OCI-LY3 (cell line): ENCODE results near the gene COL24A1.

Source experiments
- H2AFZ ChIP-seq: fragments of 200-600, 300-600 bp; shearing (Covaris generic); 2 replicates; pipeline ENCODE4 v1.6.0; 2014; ENCODE audit warnings: antibody characterized with exemption, low read depth, low read length
- H3K27ac ChIP-seq: fragments of 200-600, 300-600 bp; sonication (generic); 2 replicates; pipeline ENCODE4 v1.5.1; 2014; ENCODE audit warnings: mild to moderate bottlenecking, low read length, moderate library complexity, mixed read lengths
- H3K27me3 ChIP-seq: fragments of 200-600, 300-600 bp; sonication (generic); 2 replicates; pipeline ENCODE4 v1.6.1; 2014; ENCODE audit warnings: low read depth, low read length, mixed read lengths
- H3K36me3 ChIP-seq: fragments of 200-600, 300-600 bp; sonication (generic); replicated peaks from 2 replicates; pipeline ENCODE3; 2014; ENCODE audit warnings: low read depth, low read length, mixed read lengths
- H3K4me1 ChIP-seq: fragments of 300-600, 200-600 bp; sonication (generic); 2 replicates; pipeline ENCODE4 v1.6.1; 2014; ENCODE audit warnings: low read length, mixed read lengths
- H3K4me2 ChIP-seq: fragments of 200-600, 300-600 bp; sonication (generic); 2 replicates; pipeline ENCODE4 v1.6.1; 2014; ENCODE audit warnings: low read length, mixed read lengths
- H3K4me3 ChIP-seq: fragments of 300-600, 200-600 bp; sonication (generic); 2 replicates; pipeline ENCODE4 v1.5.1; 2014; ENCODE audit warnings: antibody characterized with exemption, mild to moderate bottlenecking, low read length, moderate library complexity
- H3K79me2 ChIP-seq: fragments of 300-600, 200-600 bp; shearing (Covaris generic); 2 replicates; pipeline ENCODE4 v1.6.1; 2014; ENCODE audit warnings: mild to moderate bottlenecking, low read length, mixed read lengths
- H3K9ac ChIP-seq: fragments of 300-600, 200-600 bp; shearing (Covaris generic); 2 replicates; pipeline ENCODE4 v1.6.0; 2014; ENCODE audit warnings: mild to moderate bottlenecking, low read length, moderate library complexity
- H3K9me3 ChIP-seq: fragments of 200-600, 300-600 bp; shearing (Covaris generic); 2 replicates; pipeline ENCODE4 v1.6.1; 2014; ENCODE audit warnings: low read length, mixed read lengths; ENCODE audit not compliant: insufficient read depth
- H4K20me1 ChIP-seq: fragments of 200-600, 300-600 bp; sonication (generic); 2 replicates; pipeline ENCODE4 v1.6.1; 2016; ENCODE audit warnings: low read length, mixed read lengths; ENCODE audit not compliant: insufficient read depth
- EZH2phosphoT487 ChIP-seq: fragments of 200-600 bp; shearing (Covaris generic); IDR thresholded peaks from 2 replicates; pipeline ENCODE4 v1.6.1; 2018; ENCODE audit warnings: antibody characterized with exemption, mixed run types, low read depth
- TF ChIP-seq, protein P1 (sequence below): fragments of 200-600, 300-600 bp; sonication (generic); IDR thresholded peaks from 2 replicates; pipeline ENCODE4 v1.5.1; 2014; ENCODE audit warnings: antibody characterized with exemption, low read length, low read depth

The COL24A1 gene

DNA sequence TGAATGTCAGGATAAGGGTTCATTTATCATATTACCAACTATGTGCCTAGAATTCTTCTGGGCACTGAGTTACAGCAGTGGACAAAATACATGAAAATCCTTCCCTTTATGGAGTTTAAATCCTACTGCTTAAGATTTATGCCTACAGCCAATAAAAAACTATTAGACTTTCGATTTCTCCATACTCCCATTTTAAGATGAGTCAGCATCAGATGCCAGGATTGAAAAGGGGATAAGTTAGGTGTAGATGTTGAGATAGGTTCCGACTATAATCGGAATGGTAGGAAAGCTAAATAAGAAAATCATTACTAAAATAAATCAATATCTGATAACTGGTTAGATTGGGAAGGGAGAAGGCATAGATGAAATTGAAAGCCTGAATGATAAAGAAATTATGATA lies 3.2 kb upstream of the COL24A1 start:
- H4K20me1 ChIP-seq, result no peaks in the 10 kb centered on the region
- H3K9me3 ChIP-seq, result no peaks in the 10 kb centered on the region
- no peaks in the 10 kb centered on the region for H3K4me1 ChIP-seq
- H3K27me3 ChIP-seq, result no peaks in the 10 kb centered on the region
- no peaks in the 10 kb centered on the region for H3K79me2 ChIP-seq
- no peak overlapping the region for H3K4me2 ChIP-seq
- no peak for TF ChIP-seq EZH2phosphoT487
- H3K27ac ChIP-seq, result no peak overlapping the region
- no peak overlapping the region for H3K9ac ChIP-seq
- H3K36me3 ChIP-seq, result no peaks in the 10 kb centered on the region
- H3K4me3 ChIP-seq, result no peak overlapping the region
- H2AFZ ChIP-seq, result no peak overlapping the region

DNA sequence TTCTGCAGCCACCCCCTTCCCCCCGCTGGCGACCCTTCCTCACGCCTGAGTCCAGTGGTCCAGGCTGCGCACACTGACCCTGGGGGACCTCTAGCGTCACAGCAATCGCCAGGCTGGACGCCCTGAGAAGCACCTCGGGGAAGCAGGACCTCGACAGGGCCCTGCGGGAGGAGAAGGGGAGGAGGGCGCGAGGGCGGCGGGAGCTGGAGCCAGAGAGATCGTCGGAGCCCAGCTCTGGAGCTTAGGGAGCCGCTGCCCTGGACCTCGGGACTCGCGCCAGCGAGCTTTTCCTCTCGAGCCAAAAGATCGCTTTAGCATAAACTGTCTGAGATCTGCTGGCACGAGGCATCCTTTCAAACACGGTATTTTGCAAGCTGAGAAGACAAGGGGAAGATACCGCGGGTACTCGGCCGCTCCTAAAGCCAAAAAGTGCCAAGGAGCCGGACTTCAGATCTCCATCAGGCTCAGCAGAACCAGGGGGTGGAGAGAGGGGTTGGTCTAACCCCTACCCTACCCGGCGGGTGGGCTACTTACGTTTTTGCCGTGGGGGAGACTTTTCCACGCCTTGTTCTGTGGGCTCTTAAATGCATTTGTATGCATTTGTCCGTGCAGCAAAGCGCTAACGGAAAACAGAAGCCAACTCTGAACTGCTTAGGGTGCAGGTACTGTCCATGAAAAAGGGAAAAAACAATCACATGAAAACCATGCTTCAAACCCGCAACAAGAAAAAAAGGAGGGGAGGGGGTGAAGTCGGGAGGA lies 586 bp downstream of the COL24A1 start:
- no peak overlapping the region for H3K9ac ChIP-seq
- TF ChIP-seq, protein P1, sequence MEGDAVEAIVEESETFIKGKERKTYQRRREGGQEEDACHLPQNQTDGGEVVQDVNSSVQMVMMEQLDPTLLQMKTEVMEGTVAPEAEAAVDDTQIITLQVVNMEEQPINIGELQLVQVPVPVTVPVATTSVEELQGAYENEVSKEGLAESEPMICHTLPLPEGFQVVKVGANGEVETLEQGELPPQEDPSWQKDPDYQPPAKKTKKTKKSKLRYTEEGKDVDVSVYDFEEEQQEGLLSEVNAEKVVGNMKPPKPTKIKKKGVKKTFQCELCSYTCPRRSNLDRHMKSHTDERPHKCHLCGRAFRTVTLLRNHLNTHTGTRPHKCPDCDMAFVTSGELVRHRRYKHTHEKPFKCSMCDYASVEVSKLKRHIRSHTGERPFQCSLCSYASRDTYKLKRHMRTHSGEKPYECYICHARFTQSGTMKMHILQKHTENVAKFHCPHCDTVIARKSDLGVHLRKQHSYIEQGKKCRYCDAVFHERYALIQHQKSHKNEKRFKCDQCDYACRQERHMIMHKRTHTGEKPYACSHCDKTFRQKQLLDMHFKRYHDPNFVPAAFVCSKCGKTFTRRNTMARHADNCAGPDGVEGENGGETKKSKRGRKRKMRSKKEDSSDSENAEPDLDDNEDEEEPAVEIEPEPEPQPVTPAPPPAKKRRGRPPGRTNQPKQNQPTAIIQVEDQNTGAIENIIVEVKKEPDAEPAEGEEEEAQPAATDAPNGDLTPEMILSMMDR, result no peak
- TF ChIP-seq EZH2phosphoT487, result no peak
- H3K27me3 ChIP-seq, result no peaks in the 10 kb centered on the region
- H4K20me1 ChIP-seq, result no peaks in the 10 kb centered on the region
- no peaks in the 10 kb centered on the region for H3K4me1 ChIP-seq
- no peaks in the 10 kb centered on the region for H3K9me3 ChIP-seq
- H3K27ac ChIP-seq, result no peak overlapping the region
- H2AFZ ChIP-seq, result no peak overlapping the region
- H3K4me2 ChIP-seq, result no peak overlapping the region
- no peaks in the 10 kb centered on the region for H3K36me3 ChIP-seq
- H3K4me3 ChIP-seq, result no peak overlapping the region
- no peaks in the 10 kb centered on the region for H3K79me2 ChIP-seq

DNA sequence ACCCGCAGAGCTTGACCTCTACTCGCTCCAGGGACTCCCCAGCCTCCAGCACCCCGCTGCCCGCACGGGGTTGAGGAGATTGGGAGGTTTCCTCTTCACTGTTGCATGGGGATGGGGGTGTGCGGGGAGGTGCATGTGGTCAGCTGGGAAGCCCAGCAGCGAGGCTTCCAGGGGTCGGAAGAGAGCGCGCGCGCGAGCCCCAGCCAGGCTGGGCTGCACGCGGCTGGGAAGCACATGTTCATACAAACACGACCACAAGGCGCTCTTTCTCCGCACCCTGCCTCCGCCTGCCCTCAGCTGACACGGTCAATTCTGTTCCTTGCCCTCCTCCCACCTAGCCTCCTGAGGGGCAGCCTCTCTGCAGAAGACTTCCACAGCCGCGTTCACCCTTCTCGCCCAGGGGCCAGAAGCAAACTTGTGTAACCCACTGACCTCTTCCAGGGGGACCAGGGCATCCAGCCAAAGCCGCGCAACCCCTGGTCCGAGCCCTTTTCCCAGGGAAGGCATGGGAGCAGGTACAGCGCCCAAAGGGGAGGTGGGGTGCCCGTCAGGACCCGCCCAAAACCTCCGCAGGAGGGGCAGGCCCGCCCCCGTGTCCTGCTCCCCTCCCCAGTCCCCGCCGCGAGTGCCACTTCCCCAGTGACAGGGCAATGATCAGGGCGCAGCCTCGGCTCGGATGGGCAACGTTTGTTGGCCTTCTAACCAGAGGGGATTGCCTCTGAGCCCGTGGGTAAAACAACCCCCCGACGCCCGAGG lies 1.3 kb downstream of the COL24A1 start:
- Histone ChIP-seq H3K27me3 (no peaks in the 10 kb centered on the region), H3K4me1 (no peaks in the 10 kb centered on the region), H3K36me3 (no peaks in the 10 kb centered on the region), H3K4me3 (no peak overlapping the region), H3K9ac (no peak overlapping the region), H2AFZ (no peak overlapping the region), H3K79me2 (no peaks in the 10 kb centered on the region), H3K9me3 (no peaks in the 10 kb centered on the region), H3K27ac (no peak overlapping the region), H3K4me2 (no peak overlapping the region), H4K20me1 (no peaks in the 10 kb centered on the region)
- no peak for TF ChIP-seq EZH2phosphoT487
- TF ChIP-seq, protein P1, result no peak

DNA sequence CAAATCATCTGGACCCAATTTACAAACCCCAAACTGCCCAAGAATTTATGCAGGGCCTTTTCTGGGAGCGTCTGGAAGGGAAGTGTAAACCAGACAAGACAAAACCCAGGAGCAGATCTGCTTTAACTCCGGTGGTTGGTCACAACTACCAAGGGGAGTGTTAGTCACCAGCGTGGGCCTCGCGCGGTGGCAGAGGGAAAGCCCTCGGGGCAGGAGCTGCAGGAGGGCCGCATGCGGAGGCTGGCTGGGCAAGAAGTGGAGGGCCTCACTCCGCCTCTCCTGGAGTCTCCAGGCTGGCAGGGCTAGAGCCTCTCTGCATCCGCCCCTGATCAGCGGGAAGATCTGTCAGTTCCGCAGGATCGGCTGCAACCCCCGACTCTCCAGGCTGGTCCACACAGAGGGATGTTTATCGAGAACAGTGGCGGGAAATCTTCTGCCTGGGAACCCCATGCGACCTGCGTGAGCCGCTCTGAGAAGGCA lies 2.0 kb downstream of the COL24A1 start:
- Histone ChIP-seq H3K9me3 (no peaks in the 10 kb centered on the region), H3K4me1 (no peaks in the 10 kb centered on the region), H3K36me3 (no peaks in the 10 kb centered on the region), H3K9ac (no peak overlapping the region), H3K79me2 (no peaks in the 10 kb centered on the region), H3K4me3 (no peak overlapping the region), H2AFZ (no peak overlapping the region), H3K27me3 (no peaks in the 10 kb centered on the region), H4K20me1 (no peaks in the 10 kb centered on the region), H3K4me2 (no peak overlapping the region), H3K27ac (no peak overlapping the region)
- TF ChIP-seq, protein P1, result no peak
- no peak for TF ChIP-seq EZH2phosphoT487
